HCT116 (cell line): ENCODE results near the gene RYR3. TPM values are rescaled to one million over a fixed set of nuclear protein-coding genes. Genes with fewer than 3 reads are reported as not detected.

Experiments
- ATAC-seq: fragments of 200-7000 bp; cut with Tn5 transposase; 2 replicates; pipeline ENCODE4 v1.9.1; 2020; ENCODE audit warnings: mild to moderate bottlenecking, moderate library complexity
- BruUV-seq: library from RNA; stranded (reverse); fragments of 400-500 nt; replicated peaks from 2 replicates; lab custom pipeline; 2021; lab: Mats Ljungman, UMichigan
- CTCF ChIA-PET: fragments of 300-600 bp; sonication (Branson Sonifier 250); formaldehyde crosslinking; loops from one replicate; lab custom pipeline; 2021; ENCODE audit warnings: antibody characterized with exemption; lab: Charles Lee
- POLR2A ChIA-PET: fragments of 300-600, 350-600 bp; sonication (Branson Sonifier 250); formaldehyde crosslinking; loops from one replicate; lab custom pipeline; 2021; ENCODE audit warnings: antibody characterized with exemption; lab: Charles Lee
- RAD21 ChIA-PET, 2 experiments: fragments of 300-600 bp; sonication (Branson Sonifier 250); formaldehyde crosslinking; loops; one replicate each; lab custom pipeline; 2023; ENCODE audit warnings: low total read pairs in 2 of 2; ENCODE audit not compliant: uncharacterized antibody in 2 of 2, unreplicated experiment in 2 of 2, low non-redundant PET in 1 of 2; lab: Charles Lee
- DNase-seq: peaks from one replicate; pipeline ENCODE4 v3.0.0-alpha.2; 2010; ENCODE audit warnings: low read depth, low spot score
- H2AFZ ChIP-seq: fragments of 200-600 bp; shearing (Covaris generic), sonication (generic); 2 replicates; pipeline ENCODE4 v1.6.1; 2017; ENCODE audit warnings: low read depth, mixed run types, mixed read lengths, antibody characterized with exemption, low read length; ENCODE audit not compliant: poor library complexity, severe bottlenecking
- H3K27ac ChIP-seq: 2 replicates; pipeline ENCODE4 v1.5.1; 2012; ENCODE audit warnings: low read depth, low read length
- H3K27me3 ChIP-seq: fragments of 200-600 bp; sonication (generic); 2 replicates; pipeline ENCODE4 v1.6.1; 2016; ENCODE audit warnings: mixed run types, low read length, mixed read lengths; ENCODE audit not compliant: insufficient read depth
- H3K36me3 ChIP-seq, 2 experiments: fragments of 200-500 bp in 1 of 2; fragments of 200-600 bp in 1 of 2; sonication (Bioruptor generic) in 1 of 2; sonication (generic) in 1 of 2; 2 replicates each; pipeline versions ENCODE4 v1.5.1 to v1.6.1; 2014 to 2016; ENCODE audit warnings: low read length in 2 of 2, inconsistent platforms in 1 of 2, mixed read lengths in 1 of 2, mixed run types in 1 of 2; ENCODE audit not compliant: insufficient read depth in 2 of 2, control insufficient read depth in 1 of 2
- H3K4me1 ChIP-seq, 2 experiments: fragments of 200-600 bp in 1 of 2; sonication (generic) in 1 of 2; 2 replicates each; pipeline versions ENCODE4 v1.5.1 to v1.6.1; 2012 to 2017; ENCODE audit warnings: low read length in 2 of 2, inconsistent platforms in 1 of 2, mild to moderate bottlenecking in 1 of 2, mixed read lengths in 1 of 2, mixed run types in 1 of 2, moderate library complexity in 1 of 2; ENCODE audit not compliant: insufficient read depth in 2 of 2, control insufficient read depth in 1 of 2
- H3K4me2 ChIP-seq: fragments of 200-600 bp; sonication (generic); 2 replicates; pipeline ENCODE4 v1.6.1; 2017; ENCODE audit warnings: mixed run types, low read length, mixed read lengths
- H3K4me3 ChIP-seq, 2 experiments: fragments of 200-600 bp in 1 of 2; sonication (generic) in 1 of 2; replicated peaks in 1 of 2; 2 replicates each; pipeline ENCODE4 v1.5.1; 2011 to 2016; ENCODE audit warnings: low read length in 2 of 2, control low read depth in 1 of 2, low read depth in 1 of 2, mild to moderate bottlenecking in 1 of 2, mixed read lengths in 1 of 2, mixed run types in 1 of 2
- H3K79me2 ChIP-seq: fragments of 200-600 bp; sonication (generic); 2 replicates; pipeline ENCODE4 v1.6.1; 2017; ENCODE audit warnings: mild to moderate bottlenecking, mixed run types, low read length, moderate library complexity, mixed read lengths; ENCODE audit not compliant: insufficient read depth
- H3K9ac ChIP-seq: fragments of 200-600 bp; sonication (generic); 2 replicates; pipeline ENCODE4 v1.6.1; 2016; ENCODE audit warnings: low read length, mixed read lengths
- H3K9me2 ChIP-seq: fragments of 200-600 bp; sonication (generic), shearing (Covaris generic); 2 replicates; pipeline ENCODE4 v1.6.1; 2017; ENCODE audit warnings: mixed run types, mild to moderate bottlenecking, moderate library complexity; ENCODE audit not compliant: insufficient read depth
- H3K9me3 ChIP-seq, 2 experiments: fragments of 200-500 bp in 1 of 2; fragments of 200-600 bp in 1 of 2; sonication (Bioruptor generic) in 1 of 2; sonication (generic) in 1 of 2; 2 replicates each; pipeline ENCODE4 v1.6.1; 2014 to 2017; ENCODE audit warnings: low read length in 2 of 2, mixed read lengths in 2 of 2, inconsistent platforms in 1 of 2, low read depth in 1 of 2, mild to moderate bottlenecking in 1 of 2, mixed run types in 1 of 2, moderate library complexity in 1 of 2; ENCODE audit not compliant: control insufficient read depth in 1 of 2, insufficient read depth in 1 of 2
- H4K20me1 ChIP-seq: fragments of 200-600 bp; sonication (generic), shearing (Covaris generic); 2 replicates; pipeline ENCODE4 v1.6.1; 2017; ENCODE audit warnings: mixed run types, mild to moderate bottlenecking, moderate library complexity; ENCODE audit not compliant: insufficient read depth
- CBX3 ChIP-seq: IDR thresholded peaks from 2 replicates; pipeline ENCODE4 v1.6.1; 2012; ENCODE audit warnings: low read depth
- CEBPB ChIP-seq: IDR thresholded peaks from 2 replicates; pipeline ENCODE4 v1.6.1; 2012; ENCODE audit warnings: low read depth
- EGR1 ChIP-seq: IDR thresholded peaks from 2 replicates; pipeline ENCODE4 v1.6.1; 2012; ENCODE audit warnings: low read depth
- EZH2 ChIP-seq: fragments of 200-600 bp; sonication (generic); IDR thresholded peaks from 2 replicates; pipeline ENCODE4 v1.6.1; 2017; ENCODE audit warnings: antibody characterized with exemption, mixed run types
- EZH2phosphoT487 ChIP-seq: fragments of 200-600 bp; IDR thresholded peaks from 2 replicates; pipeline ENCODE4 v1.6.1; 2018; ENCODE audit warnings: antibody characterized with exemption, borderline replicate concordance
- POLR2A ChIP-seq: IDR thresholded peaks from 2 replicates; pipeline ENCODE4 v1.7.0; 2011; ENCODE audit warnings: borderline replicate concordance; ENCODE audit not compliant: insufficient read depth, insufficient read length; ENCODE audit errors: extremely low read depth
- POLR2AphosphoS5 ChIP-seq: IDR thresholded peaks from 2 replicates; pipeline ENCODE4 v1.6.1; 2011; ENCODE audit warnings: mild to moderate bottlenecking, low read depth, low read length, moderate library complexity
- RAD21 ChIP-seq: IDR thresholded peaks from 2 replicates; pipeline ENCODE4 v1.6.1; 2012; ENCODE audit warnings: low read depth, mild to moderate bottlenecking
- SRF ChIP-seq: IDR thresholded peaks from 2 replicates; pipeline ENCODE4 v1.6.1; 2012; ENCODE audit warnings: low read depth
- TCF7L2 ChIP-seq: IDR thresholded peaks from 2 replicates; pipeline ENCODE4 v1.7.0; 2011; ENCODE audit warnings: borderline replicate concordance, inconsistent platforms; ENCODE audit not compliant: insufficient read depth, insufficient read length; ENCODE audit errors: extremely low read depth
- ZFX ChIP-seq: fragments of 450-650 bp; IDR thresholded peaks from 2 replicates; pipeline ENCODE4 v1.6.1; 2017
- intact Hi-C: fragments of 100-400 bp; cut with micrococcal nuclease; formaldehyde crosslinking; loops from 2 replicates; pipeline ENCODE4 v1.10.0; 2022
- total RNA-seq: library from RNA; stranded (reverse); gene quantifications from one replicate; pipeline ENCODE4 v1.2.1, GENCODE V29; 2021; ENCODE audit not compliant: unreplicated experiment
- TF ChIP-seq, protein P1 (sequence below): IDR thresholded peaks from 2 replicates; pipeline ENCODE4 v1.6.1; 2011; ENCODE audit warnings: mild to moderate bottlenecking, low read length, moderate library complexity; ENCODE audit not compliant: insufficient replicate concordance; ENCODE audit errors: extremely low read depth
- TF ChIP-seq, protein P2 (sequence below): IDR thresholded peaks from 2 replicates; pipeline ENCODE4 v1.6.1; 2012

Gene RYR3
- total RNA-seq, 1 experiment from 2014 or later: not detected

DNA sequence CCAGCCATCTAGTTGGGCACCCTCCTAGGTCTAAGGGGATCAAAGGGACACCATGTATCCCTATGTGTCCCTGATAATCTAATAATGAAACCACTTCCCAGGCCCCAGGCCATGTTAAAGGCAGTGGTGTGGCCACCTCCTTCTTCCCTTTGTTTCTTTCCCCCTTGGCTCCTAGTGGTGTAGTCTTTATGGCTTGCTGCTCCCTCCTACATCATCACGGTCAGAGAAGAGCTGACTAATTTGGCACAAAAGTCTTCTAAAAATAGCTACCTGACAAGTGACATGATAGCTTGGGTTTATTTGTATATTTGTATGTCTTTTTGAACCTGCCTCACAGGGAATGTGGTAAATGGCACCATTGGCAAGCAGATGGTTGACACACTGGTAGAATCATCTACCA lies 526.5 kb downstream of the RYR3 start (continued):
- TF ChIP-seq, protein P1, sequence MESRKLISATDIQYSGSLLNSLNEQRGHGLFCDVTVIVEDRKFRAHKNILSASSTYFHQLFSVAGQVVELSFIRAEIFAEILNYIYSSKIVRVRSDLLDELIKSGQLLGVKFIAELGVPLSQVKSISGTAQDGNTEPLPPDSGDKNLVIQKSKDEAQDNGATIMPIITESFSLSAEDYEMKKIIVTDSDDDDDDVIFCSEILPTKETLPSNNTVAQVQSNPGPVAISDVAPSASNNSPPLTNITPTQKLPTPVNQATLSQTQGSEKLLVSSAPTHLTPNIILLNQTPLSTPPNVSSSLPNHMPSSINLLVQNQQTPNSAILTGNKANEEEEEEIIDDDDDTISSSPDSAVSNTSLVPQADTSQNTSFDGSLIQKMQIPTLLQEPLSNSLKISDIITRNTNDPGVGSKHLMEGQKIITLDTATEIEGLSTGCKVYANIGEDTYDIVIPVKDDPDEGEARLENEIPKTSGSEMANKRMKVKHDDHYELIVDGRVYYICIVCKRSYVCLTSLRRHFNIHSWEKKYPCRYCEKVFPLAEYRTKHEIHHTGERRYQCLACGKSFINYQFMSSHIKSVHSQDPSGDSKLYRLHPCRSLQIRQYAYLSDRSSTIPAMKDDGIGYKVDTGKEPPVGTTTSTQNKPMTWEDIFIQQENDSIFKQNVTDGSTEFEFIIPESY: no peak
- no peak for TF ChIP-seq POLR2A
- no peak for TF ChIP-seq EZH2
- TF ChIP-seq POLR2AphosphoS5: no peak
- no peak for TF ChIP-seq EGR1
- no peak for TF ChIP-seq ZFX
- TF ChIP-seq TCF7L2: no peak
- TF ChIP-seq CBX3: no peak
- no peak for TF ChIP-seq RAD21

DNA sequence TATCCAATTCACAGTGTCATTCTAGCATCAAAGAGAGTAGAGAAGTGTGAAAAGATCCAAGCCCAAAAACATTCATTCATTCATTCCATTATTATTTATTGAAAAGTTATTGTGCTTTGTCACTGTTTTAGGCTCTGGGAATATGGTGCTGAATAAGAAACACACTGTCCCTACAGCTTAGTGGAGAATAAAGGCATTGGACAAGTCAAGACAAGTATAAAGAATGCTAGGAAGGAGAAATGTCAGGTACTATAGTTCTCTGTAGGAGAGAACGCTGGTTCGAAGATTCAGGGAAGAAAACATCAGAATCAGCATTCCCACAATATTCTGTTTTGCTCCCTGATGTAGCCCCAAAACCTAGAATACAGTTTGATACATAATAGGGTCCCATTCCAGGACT lies 528.8 kb downstream of the RYR3 start:
- POLR2A ChIA-PET: no interaction called here
- TF ChIP-seq SRF: no peak
- TF ChIP-seq CEBPB: no peak
- TF ChIP-seq, protein P2, sequence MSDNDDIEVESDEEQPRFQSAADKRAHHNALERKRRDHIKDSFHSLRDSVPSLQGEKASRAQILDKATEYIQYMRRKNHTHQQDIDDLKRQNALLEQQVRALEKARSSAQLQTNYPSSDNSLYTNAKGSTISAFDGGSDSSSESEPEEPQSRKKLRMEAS: no peak
- no peak for TF ChIP-seq EZH2phosphoT487
- TF ChIP-seq, protein P1: no peak
- H3K9me2 ChIP-seq: no peaks in the 10 kb centered on the region
- no peaks in the 10 kb centered on the region for H3K9me3 ChIP-seq
- intact Hi-C loops: no loop called here
- no peaks in the 10 kb centered on the region for H4K20me1 ChIP-seq
- H2AFZ ChIP-seq: no peak overlapping the region
- DNase-seq: no peak
- H3K79me2 ChIP-seq: no peaks in the 10 kb centered on the region
- RAD21 ChIA-PET: no interaction called here
- no peak for ATAC-seq
- no peak overlapping the region for H3K27ac ChIP-seq
- no peaks in the 10 kb centered on the region for H3K36me3 ChIP-seq
- no peak overlapping the region for H3K4me2 ChIP-seq
- no peaks in the 10 kb centered on the region for H3K4me1 ChIP-seq
- no peaks in the 10 kb centered on the region for H3K27me3 ChIP-seq
- no TSS peak for BruUV-seq
- no peak overlapping the region for H3K9ac ChIP-seq
- H3K4me3 ChIP-seq: no peak overlapping the region
- CTCF ChIA-PET: no interaction called here
